HepG2 (cell line): ENCODE measurements around the gene LSS. TPM values are rescaled to one million over a fixed set of nuclear protein-coding genes. Genes with fewer than 3 reads are reported as not detected.

ENCODE experiments used
- ADNP ChIP-seq: sonication (generic); formaldehyde crosslinking; IDR thresholded peaks from 2 replicates; pipeline ENCODE4 v1.4.0; 2020; ENCODE audit warnings: missing genetic modification reagents
- AGO2 ChIP-seq: fragments of 200-400 bp; formaldehyde crosslinking; optimal IDR thresholded peaks from 2 replicates; pipeline ENCODE3; 2017; ENCODE audit warnings: mild to moderate bottlenecking, low read depth, low read length, moderate library complexity
- BCL6 ChIP-seq: IDR thresholded peaks from 2 replicates; pipeline ENCODE4 v1.6.1; 2016; ENCODE audit warnings: missing genetic modification reagents, missing compliant biosample characterization
- FOSL2 ChIP-seq: sonication (generic); formaldehyde crosslinking; IDR thresholded peaks from 2 replicates; pipeline ENCODE4 v1.4.0; 2020; ENCODE audit warnings: missing genetic modification reagents
- FOXO4 ChIP-seq: sonication (generic); formaldehyde crosslinking; conservative IDR thresholded peaks from 2 replicates; pipeline ENCODE4 v1.8.1; 2023; ENCODE audit warnings: missing genetic modification reagents
- KLF11 ChIP-seq: IDR thresholded peaks from 2 replicates; pipeline ENCODE4 v1.6.1; 2016; ENCODE audit warnings: missing compliant biosample characterization
- POLR2AphosphoS5 ChIP-seq: IDR thresholded peaks from 2 replicates; pipeline ENCODE4 v1.6.1; 2012; ENCODE audit warnings: low read depth, low read length
- SYNCRIP ChIP-seq: fragments of 200-400 bp; formaldehyde crosslinking; IDR thresholded peaks from 2 replicates; pipeline ENCODE4 v1.6.1; 2018; ENCODE audit warnings: mild to moderate bottlenecking, low read depth, low read length; ENCODE audit not compliant: insufficient read depth
- TP53 ChIP-seq: sonication (generic); formaldehyde crosslinking; conservative IDR thresholded peaks from 2 replicates; pipeline ENCODE4 v1.4.0; 2020; ENCODE audit warnings: missing genetic modification reagents
- ZC3H13 ChIP-seq: sonication (generic); formaldehyde crosslinking; IDR thresholded peaks from 2 replicates; pipeline ENCODE4 v1.8.1; 2023; ENCODE audit warnings: mild to moderate bottlenecking, missing genetic modification reagents, moderate library complexity
- ZFAT ChIP-seq: sonication (generic); formaldehyde crosslinking; conservative IDR thresholded peaks from 2 replicates; pipeline ENCODE4 v1.8.1; 2023; ENCODE audit warnings: missing genetic modification reagents, inconsistent platforms
- ZFP41 ChIP-seq: sonication (generic); formaldehyde crosslinking; IDR thresholded peaks from 2 replicates; pipeline ENCODE4 v1.4.0; 2020; ENCODE audit warnings: mild to moderate bottlenecking, missing genetic modification reagents, borderline replicate concordance
- ZNF138 ChIP-seq: sonication (generic); formaldehyde crosslinking; IDR thresholded peaks from 2 replicates; pipeline ENCODE4 v1.5.0; 2020; ENCODE audit warnings: mild to moderate bottlenecking, low read depth, missing genetic modification reagents
- ZNF160 ChIP-seq: sonication (generic); formaldehyde crosslinking; IDR thresholded peaks from 2 replicates; pipeline ENCODE4 v1.8.0; 2022; ENCODE audit warnings: mild to moderate bottlenecking, inconsistent platforms, missing genetic modification reagents
- ZNF333 ChIP-seq: sonication (generic); formaldehyde crosslinking; IDR thresholded peaks from 2 replicates; pipeline ENCODE4 v1.4.0; 2020; ENCODE audit warnings: mild to moderate bottlenecking, missing genetic modification reagents, borderline replicate concordance
- ZNF354B ChIP-seq: sonication (generic); formaldehyde crosslinking; IDR thresholded peaks from 2 replicates; pipeline ENCODE4 v1.8.0; 2022; ENCODE audit warnings: mild to moderate bottlenecking, missing genetic modification reagents
- ZNF460 ChIP-seq: sonication (generic); formaldehyde crosslinking; IDR thresholded peaks from 2 replicates; pipeline ENCODE4 v1.5.1; 2020; ENCODE audit warnings: missing genetic modification reagents, mild to moderate bottlenecking, borderline replicate concordance
- ZNF513 ChIP-seq: sonication (generic); formaldehyde crosslinking; conservative IDR thresholded peaks from 2 replicates; pipeline ENCODE4 v1.5.0; 2020; ENCODE audit warnings: missing genetic modification reagents
- ZUFSP ChIP-seq: sonication (generic); formaldehyde crosslinking; IDR thresholded peaks from 2 replicates; pipeline ENCODE4 v1.9.0; 2021; ENCODE audit warnings: missing genetic modification reagents, mild to moderate bottlenecking, borderline replicate concordance
- polyA plus RNA-seq, 8 experiments: library from polyadenylated mRNA; depleted of rRNA in 3 of 8; stranded (reverse) in 7 of 8; unstranded in 1 of 8; fragments of >200 nt; fragmentation: Illumina TruSeq in 4 of 8; extraction: Trizol in 4 of 8; gene quantifications; 2 replicates each; pipeline versions ENCODE4 v1.2.1 to v1.2.3, GENCODE V29; 2011 to 2016; ENCODE audit warnings: low read depth in 4 of 8, missing spikeins in 1 of 8, mixed read lengths in 1 of 8; ENCODE audit not compliant: insufficient read depth in 1 of 8
- total RNA-seq, 5 experiments: library from RNA; depleted of rRNA; stranded (reverse); fragments of >200 nt; fragmentation: Illumina TruSeq; extraction: Trizol; gene quantifications; 2 replicates each; pipeline ENCODE4 v1.2.3, GENCODE V29; 2016; ENCODE audit warnings: low read depth in 1 of 5
- TF ChIP-seq, protein P1 (sequence below): sonication (generic); formaldehyde crosslinking; IDR thresholded peaks from 2 replicates; pipeline ENCODE4 v1.4.0; 2020; ENCODE audit warnings: low read depth, mild to moderate bottlenecking, missing genetic modification reagents
- TF ChIP-seq, protein P2 (sequence below): sonication (generic); formaldehyde crosslinking; IDR thresholded peaks from 2 replicates; pipeline ENCODE4 v1.5.1; 2020; ENCODE audit warnings: missing genetic modification reagents, mild to moderate bottlenecking, borderline replicate concordance

Gene LSS
- total and polyA plus RNA-seq, 2 of the 13 experiments (the other 11 are each of a cell fraction or from before 2014, with no cell fraction given), result 72.6 to 113 TPM

DNA sequence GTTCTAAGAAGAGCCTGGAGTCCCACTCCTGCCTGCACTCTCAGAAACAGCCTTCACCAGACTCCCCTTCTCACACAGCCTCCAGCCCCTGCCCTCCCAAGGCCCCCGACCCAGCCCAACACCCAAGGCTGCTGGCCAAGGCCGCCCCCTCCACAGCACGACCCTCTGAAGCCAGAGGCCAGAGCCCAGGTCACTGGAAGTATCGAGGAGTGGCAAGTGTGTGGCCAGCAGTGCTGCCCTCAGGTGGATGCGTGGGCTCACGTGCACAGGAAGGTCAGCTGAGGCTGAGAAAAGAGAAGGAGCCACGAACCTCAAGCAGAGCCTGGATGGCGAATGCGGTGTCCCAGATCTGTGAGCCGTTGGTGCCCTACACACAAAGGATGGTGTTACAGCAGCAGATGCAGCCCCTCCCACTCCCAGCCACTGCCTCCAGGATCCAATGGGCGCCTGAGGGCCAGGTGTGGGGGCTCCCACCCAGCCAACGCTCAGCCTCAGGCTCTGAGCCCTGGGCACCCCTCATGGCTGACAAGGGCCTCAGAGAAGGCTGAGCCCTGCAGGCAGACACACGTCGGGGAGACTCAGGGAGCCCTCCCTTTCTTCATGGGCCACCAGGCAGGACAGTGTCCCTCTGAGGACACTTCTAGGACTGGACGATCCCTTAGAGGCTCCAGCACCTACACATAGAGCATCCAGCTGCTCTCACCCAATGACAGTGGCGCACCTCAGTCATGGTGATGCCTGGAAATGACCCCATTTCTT, 18.0 kb downstream of the LSS start (continued):
- no peak for TF ChIP-seq ZUFSP (CRISPR knock-in tag)
- TF ChIP-seq FOSL2 (CRISPR knock-in tag), result no peak
- TF ChIP-seq SYNCRIP, result no peak
- no peak for TF ChIP-seq ZNF513 (CRISPR knock-in tag)
- no peak for TF ChIP-seq ZNF460 (CRISPR knock-in tag)
- peak; percentile 25 for TF ChIP-seq AGO2
- no peak for TF ChIP-seq ZC3H13 (CRISPR knock-in tag)
- TF ChIP-seq ZNF354B (CRISPR knock-in tag), result no peak
- TF ChIP-seq ZNF160 (CRISPR knock-in tag), result no peak
- TF ChIP-seq ZFAT (CRISPR knock-in tag), result no peak
- TF ChIP-seq ZNF138 (CRISPR knock-in tag), result no peak
- no peak for TF ChIP-seq FOXO4 (CRISPR knock-in tag)
- no peak for TF ChIP-seq BCL6
- no peak for TF ChIP-seq ZNF333 (CRISPR knock-in tag)
- TF ChIP-seq, protein P1, sequence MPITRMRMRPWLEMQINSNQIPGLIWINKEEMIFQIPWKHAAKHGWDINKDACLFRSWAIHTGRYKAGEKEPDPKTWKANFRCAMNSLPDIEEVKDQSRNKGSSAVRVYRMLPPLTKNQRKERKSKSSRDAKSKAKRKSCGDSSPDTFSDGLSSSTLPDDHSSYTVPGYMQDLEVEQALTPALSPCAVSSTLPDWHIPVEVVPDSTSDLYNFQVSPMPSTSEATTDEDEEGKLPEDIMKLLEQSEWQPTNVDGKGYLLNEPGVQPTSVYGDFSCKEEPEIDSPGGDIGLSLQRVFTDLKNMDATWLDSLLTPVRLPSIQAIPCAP (CRISPR knock-in tag), result no peak
- TF ChIP-seq KLF11, result no peak
- TF ChIP-seq TP53 (CRISPR knock-in tag), result no peak
- no peak for TF ChIP-seq POLR2AphosphoS5
- no peak for TF ChIP-seq ADNP (CRISPR knock-in tag)
- no peak for TF ChIP-seq ZFP41 (CRISPR knock-in tag)
- TF ChIP-seq, protein P2, sequence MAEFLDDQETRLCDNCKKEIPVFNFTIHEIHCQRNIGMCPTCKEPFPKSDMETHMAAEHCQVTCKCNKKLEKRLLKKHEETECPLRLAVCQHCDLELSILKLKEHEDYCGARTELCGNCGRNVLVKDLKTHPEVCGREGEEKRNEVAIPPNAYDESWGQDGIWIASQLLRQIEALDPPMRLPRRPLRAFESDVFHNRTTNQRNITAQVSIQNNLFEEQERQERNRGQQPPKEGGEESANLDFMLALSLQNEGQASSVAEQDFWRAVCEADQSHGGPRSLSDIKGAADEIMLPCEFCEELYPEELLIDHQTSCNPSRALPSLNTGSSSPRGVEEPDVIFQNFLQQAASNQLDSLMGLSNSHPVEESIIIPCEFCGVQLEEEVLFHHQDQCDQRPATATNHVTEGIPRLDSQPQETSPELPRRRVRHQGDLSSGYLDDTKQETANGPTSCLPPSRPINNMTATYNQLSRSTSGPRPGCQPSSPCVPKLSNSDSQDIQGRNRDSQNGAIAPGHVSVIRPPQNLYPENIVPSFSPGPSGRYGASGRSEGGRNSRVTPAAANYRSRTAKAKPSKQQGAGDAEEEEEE (CRISPR knock-in tag), result no peak
